NCI-H82 treated with DMSO at 0.1 percent for 48 hours (cell line): ENCODE measurements around the gene TMEM240.
"Not testable (repeated sequence)": the region's sequence is repeated elsewhere in the genome, so short reads cannot be mapped to it uniquely, and the experiment has no call there.

Source experiments
- DNase-seq: peaks from one replicate; lab custom pipeline; 2025; ENCODE audit not compliant: unreplicated experiment; lab: John Stamatoyannopoulos, UW

TMEM240 gene

DNA sequence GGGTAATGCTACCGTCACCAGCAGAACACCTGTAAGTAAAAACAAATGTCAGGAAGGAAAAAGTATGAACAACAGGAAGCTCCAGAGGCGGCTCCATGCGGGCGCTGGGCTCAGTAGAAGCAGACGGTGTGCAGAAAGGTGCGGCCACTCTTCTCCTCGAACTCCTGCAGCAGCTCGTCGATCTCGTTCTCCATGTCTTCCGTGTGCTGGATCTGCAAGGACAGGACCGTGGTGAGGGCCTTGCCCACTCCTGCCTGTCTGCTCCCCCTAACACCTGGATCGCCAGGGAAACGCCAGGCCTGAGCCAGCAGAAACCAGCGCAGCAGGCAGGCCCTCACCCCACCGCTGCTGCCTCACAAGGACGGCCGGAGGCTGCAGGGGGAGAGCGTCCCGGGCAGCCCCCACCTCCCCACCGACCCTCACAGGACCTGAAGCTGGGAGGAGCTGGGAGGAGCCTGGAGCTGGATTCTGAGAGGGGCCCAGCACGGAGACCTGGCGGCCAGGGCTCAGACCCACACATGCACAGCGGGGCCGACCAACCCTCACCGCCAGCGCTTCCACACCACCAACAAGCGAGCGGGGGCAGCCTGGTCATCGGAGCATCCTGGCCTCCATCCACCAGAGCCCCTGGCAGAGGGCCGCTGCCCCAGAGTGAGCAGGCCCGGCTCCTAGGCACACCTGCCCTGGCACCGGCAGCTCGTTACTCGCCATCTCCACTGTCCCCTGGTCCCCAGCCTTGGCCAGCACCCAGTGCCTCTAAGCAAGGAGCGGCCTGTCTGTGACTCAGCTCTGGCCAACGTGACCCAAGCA, 1.7 kb upstream of the TMEM240 start:
- no peak for DNase-seq

DNA sequence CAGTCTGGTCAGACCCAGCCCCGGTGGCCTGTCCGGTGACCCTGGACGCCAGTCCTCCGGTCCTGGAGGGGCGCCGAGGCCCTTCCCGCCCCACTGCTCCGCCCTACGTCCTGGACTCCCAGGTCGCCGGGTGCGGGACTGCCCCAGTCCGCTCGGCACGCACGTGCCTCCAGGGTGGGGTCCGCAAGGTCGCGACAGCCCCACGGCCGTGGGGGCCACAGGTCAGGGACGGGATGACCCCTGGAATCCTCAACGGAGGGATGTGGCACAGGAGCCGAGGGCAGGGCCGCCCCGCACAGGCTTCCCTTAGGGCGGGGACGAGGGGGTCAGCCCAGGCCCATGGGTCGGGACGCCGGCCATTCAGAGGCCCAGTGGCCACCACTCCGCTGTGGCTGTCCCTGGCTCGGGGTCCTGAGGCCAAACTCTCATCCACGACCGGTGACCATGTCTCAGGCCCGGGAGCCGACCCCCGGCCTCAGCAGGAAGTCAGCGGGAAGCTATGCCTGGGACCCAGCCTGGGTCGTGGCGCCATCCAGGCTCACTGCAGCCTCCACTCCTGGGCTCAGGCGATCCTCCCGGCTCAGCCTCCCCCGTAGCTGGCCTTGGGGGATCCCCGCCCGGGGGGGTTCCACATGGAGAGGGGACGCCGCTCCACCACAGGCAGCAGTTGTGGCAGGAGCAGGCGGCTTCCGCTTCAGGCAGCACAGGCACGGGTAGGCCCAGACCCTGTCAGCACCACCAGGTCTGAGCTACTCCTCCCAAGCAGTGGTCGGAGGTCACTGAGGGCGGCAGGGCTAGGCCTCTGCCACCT, 599 bp upstream of the TMEM240 start:
- no peak for DNase-seq

DNA sequence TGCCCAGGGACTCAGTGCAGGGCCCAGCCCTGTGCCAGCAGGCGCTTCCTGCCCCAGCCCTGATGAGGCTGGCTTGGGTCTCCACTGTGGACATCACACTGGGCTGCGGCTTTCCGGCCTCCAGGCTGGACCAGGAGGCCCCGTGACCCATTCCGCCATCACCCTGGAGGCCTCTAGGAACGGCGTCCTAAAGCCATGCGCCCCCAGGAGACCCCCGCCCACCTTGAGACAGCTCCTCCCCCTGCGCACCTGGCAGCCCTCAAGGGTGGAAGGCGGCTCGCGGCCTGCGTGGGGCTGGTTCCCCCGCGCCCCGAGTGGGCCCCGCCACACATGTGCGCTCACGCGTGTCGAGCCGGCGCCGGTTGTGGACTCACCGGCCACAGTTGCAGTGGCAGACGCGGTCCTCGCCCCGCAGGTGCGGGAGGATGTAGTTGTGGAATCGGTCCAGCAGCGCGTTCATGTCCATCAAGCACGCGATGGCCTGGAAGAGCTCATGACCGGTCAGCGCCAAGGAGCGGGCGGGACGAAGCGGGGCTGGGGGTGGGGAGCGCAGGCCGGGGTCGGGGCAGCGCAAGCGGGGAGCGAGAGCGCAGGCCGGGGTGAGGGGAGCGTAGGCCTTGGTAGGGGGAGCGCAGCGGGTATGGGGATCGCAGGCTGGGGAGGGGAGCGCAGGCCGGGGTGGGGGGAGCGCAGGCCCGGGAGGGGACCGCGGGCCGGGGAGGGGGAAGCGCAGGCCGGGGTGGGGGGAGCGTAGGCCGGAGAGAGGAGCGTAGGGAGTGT, 924 bp downstream of the TMEM240 start:
- DNase-seq = no peak

DNA sequence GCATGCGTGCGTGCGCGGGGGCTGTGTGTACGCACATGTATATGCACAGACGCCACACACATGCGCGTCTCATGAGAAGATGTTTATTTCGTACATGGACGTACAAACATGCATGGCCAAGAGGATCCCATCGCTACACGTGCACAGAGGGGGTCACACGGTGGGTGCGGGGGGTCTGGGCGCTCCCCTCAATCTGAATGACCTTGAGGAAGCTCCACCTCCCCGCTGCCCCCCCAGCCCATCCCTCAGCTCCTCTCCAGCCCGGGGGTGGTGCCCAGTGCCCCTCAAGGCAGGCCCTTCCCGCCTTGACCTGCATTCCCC, 1.5 kb downstream of the TMEM240 start:
- no peak for DNase-seq

DNA sequence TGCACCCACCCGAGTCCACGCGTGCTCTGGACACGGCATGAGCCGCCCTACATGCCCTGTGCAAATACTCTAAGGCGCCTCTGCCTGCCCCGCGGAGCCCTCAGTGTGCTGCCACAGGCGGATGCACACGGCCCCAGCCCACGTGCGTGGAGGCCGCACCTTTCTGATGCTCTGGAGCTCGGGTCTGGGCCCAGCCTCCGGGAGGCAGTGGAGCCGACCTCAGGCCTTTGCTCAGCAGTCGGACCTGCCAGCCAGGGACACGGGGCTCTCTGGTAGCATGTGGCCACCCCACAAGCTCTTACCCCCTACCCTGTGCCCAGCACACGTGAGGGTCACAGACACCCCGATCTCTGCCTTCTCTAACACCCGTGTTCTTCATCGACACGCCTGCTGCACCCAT, 2.1 kb downstream of the TMEM240 start:
- DNase-seq = no peak

DNA sequence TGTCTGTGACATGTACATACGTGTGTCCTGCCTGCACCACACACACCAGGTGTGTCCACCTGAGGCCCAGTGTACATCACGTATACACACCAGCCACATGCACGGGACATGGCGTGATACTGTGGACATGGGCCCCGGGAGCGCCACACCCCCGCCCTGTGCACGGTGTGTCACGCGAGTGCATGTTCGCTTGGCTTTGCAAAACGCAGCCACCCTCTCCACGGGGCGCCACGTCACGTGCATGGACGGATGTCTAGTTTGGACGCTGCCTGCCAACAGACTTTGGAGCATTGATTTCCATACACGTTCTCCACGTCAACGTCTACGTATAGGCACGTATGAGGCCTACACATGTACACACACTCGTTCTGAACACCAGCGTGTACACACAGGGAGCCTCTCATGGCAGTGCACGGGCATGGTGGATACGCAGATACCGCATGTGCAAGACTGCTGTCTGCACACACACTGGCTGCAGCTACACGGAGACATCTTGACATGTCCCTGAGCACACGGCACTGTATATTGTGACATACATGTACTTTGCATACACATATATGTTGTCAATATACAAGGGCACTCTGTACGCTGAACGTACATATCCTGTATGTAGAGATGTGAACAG, 2.7 kb downstream of the TMEM240 start:
- no peak for DNase-seq

DNA sequence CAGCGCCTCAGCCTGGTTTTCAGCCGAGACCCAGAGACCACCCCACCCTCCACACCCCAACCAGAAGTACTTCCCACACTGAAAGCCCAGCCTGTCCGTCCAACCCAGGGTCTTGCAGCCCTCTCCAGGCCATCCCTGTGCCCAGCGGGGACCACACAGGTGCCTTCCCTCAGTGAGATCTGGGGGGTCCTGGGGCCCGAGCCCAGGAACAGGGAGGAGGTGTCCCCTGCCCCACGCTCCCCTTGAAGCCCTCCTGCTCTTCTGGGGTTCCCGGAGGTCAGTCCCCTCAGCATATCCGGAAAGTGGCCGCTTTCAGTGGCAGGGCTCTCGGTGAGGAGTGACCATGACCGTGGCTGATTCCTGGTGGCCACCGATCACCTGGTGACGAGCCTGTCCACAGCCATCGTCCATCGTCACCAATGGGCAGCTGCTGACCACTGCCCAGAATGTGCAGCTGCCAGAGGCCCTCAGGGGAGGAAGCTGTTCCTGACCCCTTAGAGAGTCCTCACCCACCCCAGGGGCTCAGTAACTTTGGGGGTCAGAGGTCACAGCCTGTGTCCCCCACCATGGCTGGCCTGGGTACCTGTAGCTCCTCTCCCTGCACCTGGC, 3.4 kb downstream of the TMEM240 start:
- DNase-seq = no peak

DNA sequence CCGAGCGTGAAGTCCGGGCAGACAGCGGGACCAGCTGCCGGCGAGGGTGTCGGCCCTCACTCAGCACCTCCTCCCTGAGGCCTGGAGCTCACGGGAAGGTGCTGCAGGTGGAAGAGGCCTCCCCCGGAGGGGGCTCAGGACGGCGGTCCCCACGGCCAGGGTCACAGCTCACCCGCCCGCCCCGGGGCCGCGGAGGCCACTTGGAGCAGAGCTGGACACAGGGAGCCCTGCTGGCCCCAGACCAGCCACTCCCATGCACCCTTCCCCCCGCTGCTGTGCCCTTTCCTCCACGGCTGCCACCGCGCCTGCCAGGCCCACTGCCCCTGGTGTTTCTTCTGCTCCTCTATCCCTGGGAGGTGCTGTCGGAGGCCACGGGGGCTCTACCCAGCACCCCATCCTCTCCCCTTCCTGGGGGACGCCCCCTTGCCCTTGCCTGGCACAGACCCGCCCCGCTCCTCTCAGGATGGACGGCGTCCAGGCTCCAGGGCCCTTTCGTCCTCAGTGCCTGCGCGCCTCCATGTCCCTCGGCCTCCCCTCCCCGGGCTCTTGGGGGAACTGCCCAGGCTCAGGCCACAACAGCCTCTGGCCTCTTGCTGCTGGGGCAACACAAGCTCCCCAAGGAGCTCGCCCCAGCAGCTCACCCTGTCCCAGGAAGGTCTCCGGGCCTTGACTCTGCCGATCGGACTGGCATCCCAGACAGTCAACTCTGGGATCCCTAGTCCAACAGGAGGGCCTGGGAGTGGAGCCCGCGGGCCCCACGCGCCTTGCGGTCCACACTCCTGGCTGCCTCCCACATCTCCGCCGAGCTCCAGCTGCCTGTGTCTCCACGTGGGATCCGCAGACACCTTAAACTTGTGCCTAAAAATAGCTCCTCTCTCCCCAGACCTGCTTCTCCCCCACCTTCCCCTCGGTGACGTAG, 4.1 kb downstream of the TMEM240 start:
- DNase-seq = no peak

DNA sequence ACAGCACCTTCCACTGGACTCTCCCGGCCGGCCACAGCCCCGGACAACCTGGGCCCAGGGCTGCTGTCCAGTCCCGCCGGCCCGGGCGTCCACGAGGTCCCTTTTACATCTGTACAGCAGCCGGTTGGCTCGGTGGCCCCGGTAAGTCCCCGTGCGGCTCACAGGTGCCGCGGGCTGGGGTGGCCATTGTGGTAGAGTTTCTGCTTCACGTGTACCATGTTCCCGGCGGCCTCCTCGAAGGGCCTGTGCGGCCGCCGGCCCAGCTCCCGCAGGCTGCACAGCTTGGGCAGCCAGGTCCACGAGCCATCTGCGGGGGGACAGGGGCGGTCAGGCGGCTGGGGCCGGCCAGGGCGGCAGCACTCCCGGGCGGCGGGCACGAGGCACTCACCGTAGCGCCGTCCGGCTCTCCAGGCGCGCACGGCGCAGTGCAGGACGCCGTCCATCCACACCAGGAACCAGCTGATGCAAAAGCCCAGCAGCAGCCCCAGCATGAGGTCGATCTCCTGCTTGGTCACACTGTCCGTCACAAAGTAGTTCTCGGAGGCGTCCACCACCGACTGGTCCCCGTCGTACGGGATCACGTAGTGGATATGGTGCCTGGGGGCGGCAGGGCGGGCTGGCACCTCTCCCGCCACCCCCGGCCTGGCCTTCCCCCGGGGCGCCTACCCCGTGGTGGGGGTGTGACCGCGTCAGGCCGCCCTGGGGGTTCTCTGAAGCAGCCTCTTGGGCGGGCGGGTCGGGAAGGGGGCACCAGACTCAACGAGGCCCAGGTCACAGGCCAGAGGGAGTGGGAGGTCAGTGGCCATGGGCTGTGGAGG, 5.0 kb downstream of the TMEM240 start:
- DNase-seq = no peak

DNA sequence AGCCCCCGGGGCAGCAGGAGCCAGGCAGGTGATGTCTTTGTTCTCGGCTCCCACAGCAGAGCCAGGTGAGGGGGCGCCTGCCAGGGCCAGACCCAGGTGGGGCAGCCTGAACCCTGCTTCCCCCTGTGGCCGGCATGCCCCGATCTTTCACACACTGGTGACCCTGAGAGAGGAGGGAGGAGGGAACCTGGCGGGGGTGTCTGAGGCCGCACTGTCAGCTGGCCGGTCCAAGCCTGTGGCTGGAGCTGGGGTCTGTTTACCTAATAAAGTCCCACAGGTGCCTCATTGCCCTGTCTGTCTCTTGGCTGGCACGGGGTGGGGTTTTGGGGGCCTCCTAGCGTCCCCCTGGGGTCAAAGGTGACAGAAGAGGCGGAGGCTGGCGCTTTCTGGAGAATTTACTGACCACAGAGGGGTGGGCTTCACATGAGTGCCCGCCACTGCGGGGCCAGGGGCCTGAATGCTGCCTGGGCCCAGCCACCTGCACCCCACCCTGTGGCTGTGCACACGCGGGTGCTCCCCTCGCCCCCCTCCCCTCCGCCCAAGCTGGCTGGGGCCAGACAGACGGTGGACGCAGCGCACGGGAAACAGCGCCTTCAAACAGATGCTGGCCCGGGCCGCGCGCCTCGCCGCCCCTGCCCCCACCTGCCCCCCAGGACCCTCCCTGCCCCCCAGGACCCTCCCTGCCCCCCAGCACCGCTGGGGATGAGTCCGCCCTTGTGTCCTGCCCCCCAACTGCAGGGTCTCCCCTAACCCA, 5.8 kb downstream of the TMEM240 start:
- no peak for DNase-seq

DNA sequence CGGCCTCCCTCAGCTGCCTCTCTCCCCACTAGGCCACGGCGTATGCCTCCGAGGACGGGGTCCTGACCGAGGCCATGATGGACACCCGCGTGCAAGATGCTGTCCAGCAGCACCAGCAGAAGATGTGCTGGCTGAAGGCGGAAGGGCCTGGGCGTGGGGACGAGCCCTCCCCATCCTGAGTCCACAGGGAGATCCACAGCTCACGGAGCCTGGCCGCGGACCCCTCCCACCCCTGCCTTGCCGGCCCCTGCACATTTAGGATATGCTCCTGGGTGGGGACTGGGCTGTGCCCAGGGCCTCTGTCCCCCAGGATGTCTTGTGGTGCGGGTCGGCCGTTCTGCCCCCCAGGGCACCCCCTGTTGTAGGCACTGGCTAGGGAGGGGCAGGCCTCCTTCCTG, 6.5 kb downstream of the TMEM240 start:
- DNase-seq = not testable (repeated sequence)

DNA sequence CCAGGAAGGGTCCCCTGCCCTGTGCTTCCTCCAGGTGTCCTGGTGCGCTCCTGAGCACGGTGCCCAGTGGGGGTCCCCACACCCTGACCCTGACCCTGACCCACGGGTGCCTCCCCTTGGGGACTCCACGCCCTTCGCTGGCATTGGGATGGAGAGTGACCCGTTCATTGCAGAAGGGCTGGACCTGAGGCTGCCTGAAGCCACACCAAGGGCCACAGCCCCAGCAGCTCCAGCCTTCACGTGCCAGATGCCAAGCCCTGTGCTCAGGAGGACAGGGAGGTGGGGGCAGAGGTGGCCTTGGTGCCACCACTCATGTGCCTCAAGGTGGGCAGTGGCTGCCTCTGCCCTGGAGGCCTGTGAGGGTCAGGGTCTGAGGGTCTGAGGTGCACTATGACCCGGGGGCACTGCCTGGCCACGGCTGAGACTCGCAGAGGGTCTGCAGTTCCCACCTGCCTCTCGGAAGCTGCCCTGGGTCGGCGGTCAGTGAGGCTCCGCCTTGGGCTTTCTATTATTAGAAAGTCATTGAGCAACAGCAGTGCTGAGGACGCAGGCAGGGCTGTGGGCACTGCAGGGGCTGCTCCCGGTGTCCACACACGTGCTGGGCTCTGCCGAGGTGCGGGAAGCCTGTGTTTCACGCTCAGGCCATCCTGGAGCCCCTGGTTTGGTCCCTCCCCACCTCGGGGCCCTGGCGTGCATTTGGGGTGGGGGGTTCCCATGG, 7.1 kb downstream of the TMEM240 start:
- not testable (repeated sequence) for DNase-seq

DNA sequence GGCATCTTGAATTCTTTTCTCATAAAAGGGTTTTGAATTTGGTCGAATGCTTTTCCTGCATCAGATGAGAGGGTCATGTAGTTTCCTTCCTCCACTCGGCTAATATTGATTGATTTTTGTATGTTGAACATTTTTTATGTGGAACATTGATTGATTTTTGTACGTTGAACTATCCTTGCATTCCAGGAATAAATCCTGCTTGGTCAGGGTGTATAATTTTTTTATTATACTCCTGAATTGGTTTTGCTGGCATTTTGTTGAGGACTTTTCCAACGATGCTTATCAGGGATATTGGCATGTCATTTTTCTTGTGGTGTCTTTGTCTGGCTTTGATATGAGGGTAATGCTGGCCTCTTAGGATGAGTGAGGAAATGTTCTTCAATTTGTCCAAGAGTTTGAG, 8.5 kb downstream of the TMEM240 start:
- DNase-seq = no peak

DNA sequence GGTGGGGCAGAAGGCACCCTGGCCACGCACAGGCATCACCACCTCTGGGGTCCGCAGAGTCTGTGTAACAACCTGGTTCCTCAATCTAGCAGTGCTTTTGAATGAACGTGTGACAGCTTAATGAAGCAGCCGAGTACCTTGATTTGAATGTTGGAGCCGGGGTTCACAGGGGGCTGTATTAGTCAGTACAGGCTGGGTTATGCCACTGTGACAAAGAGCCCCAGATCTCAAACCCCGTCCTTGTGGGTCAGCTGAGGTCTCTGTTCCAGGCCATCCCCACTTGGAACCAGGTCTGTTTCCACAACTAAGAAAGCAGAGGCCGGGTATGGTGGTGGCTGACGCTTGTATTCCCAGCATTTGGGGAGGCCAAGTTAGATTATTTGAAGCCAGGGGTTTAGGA, 10.5 kb downstream of the TMEM240 start:
- no peak for DNase-seq

DNA sequence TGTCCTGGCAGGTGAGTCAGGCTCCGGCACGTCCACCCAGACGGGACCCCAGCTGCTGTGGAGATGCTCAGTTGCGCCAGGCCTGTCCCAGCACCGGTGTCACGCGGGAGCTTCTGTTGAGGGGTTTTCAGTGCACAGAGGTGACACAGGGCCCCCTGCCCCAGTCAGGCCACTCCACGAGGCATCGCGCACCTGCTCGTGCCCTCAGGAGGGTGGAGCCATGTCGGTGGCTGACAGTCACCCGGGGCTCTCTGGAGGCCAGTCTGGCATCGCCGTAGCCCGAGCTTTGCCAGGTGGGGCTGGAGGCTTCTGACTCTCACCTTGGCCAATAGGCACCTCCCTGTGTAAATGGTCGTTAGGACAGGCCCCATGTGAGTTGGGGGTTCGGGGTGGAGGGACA, 11.1 kb downstream of the TMEM240 start:
- no peak for DNase-seq

DNA sequence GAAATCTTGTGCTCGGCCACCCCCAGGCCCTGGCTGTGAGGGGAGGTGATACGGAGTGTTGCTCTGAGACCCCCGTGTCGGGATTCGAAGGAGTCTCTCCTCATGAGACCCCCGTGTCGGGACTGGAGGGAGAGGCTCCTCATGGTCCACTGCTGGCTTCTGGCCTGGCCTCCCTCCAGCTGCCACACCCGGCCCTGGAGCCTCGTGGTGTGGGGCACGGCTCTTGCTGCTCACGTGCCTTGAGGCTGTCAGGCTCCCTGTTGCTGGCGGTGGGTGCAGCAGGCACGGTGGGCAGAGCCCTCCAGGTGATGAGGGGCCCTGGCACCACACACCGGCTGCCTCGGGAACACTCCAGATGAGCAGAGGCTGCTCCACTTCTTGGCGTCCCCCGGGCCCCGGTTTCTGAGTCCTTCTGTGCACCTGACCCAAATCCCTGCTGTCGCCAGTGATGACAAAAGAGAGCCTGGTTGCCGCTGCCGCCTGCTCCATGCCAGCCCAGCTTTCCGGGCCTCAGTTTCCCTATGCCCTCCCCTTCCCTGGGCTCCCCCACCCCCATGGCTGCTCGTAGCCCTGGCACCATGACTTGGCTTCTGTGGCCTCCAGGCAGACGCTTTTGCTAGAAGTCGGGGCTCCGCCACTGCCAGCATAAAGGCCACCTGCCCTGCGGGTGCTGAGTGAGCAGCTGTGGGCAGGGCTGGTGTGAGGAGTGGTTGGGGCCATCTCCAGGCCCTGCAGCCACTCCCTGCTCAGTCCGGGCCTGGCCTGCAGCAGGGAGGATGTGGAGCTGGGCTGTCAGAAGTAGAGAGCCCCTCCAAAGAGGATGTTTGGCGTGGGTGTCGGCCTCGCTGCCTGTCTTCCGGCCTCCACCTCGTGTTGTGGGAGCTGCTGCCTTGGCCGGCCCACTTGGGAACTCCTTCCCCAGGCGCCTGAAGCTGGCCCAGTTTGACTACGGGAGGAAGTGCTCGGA, 11.8 kb downstream of the TMEM240 start:
- no peak for DNase-seq
